Limb (tissue), 2 donors: ENCODE results near the gene GGTA1.
"Not testable (repeated sequence)": the region's sequence is repeated elsewhere in the genome, so short reads cannot be mapped to it uniquely, and the experiment has no call there.

Source experiments
- DNase-seq, 2 donors: peaks; one replicate each; pipeline ENCODE4 v3.0.0-alpha.2; 2016; ENCODE audit errors: extremely low spot score in 2 of 2

The GGTA1 gene

GRCh38 chr9:121499427-121500164 lies at the start of gene GGTA1:
Gene GGTA1 (minus strand): TSS chr9:121499844. CDS start chr9:121467922, 31,922 bp downstream.
- DNase-seq = peak; percentile 66 to 86

- DNase-seq = no peak
Measured at GRCh38 chr9:121548666-121549065, 49.0 kb upstream of the GGTA1 start.

DNA sequence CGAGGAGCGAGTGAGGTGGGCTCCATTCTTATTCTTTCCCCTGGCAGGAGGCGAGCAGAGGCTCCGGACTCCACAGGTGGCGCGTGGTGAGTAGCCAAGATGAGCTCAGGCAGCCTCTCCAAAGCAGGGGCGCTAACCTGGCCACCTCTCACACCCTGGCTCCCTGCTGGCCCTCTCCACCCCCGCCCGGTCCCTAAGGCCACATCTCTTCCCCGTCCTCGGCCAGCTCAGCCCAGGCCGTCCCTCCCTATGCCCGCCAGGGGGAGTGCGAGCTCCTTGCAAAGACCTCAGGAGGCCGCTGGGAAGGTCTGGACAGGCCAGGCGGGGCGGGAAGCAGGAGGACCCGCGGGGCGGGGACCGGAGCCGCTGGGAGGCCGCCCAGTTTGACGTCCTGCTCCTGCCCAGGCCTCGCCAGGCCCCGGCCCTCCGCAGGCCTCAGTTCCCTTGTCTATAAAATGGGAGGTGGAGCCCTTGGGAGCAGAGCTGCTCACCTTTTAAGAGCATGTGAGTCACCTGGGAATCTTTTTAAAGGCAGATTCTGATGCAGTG lies 46.3 kb upstream of the GGTA1 start:
- DNase-seq = peak; percentile 91 to 94

- no peak for DNase-seq
Measured at GRCh38 chr9:121545150-121545874, 45.7 kb upstream of the GGTA1 start.

- DNase-seq = no peak
Measured at GRCh38 chr9:121542025-121542424, 42.4 kb upstream of the GGTA1 start.

DNA sequence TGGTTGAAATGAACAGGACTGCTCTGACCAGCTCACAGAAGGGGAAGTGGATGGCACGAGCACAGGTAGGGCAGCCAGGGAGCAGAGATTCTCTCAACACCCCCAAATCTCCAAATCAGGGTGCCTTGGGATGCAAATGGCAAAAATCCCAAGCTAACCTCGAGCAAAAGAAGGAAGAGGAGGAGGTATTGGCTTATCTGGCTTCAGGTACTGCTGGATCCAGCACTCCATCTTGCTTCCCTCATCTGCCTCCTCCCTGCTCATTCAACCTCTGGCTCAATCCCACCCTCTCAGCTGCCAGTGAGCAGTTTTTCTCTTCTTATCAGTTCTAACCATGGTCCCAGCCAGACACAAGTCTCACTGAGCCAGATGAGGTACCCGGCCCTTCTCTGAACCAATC lies 41.6 kb upstream of the GGTA1 start:
- DNase-seq = no peak

DNA sequence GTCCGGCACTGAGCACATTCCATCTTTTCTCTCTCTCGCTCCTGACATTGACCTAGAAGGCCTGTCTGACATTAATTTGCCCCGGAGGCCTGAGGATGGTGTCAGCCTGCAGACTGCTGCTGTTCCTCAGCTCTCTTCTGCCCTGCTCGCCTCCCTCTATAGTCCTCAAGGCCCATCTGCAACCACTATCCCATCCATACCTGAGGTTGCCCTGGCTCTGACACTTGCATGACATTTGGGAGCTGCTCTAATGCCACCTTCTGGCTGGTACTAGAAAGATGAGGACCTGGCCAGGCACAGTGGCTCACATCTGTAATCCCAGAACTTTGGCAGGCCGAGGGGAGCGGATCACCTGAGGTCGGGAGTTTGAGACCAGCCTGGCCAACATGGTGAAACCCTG lies 38.6 kb upstream of the GGTA1 start:
- no peak for DNase-seq

- no peak for DNase-seq
Measured at GRCh38 chr9:121537283-121537682, 37.6 kb upstream of the GGTA1 start.

GRCh38 chr9:121532881-121533280 lies 33.2 kb upstream of the GGTA1 start:
- no peak for DNase-seq

- DNase-seq = peak; percentile 86 to 90
Measured at GRCh38 chr9:121529237-121529987, 29.8 kb upstream of the GGTA1 start.

DNA sequence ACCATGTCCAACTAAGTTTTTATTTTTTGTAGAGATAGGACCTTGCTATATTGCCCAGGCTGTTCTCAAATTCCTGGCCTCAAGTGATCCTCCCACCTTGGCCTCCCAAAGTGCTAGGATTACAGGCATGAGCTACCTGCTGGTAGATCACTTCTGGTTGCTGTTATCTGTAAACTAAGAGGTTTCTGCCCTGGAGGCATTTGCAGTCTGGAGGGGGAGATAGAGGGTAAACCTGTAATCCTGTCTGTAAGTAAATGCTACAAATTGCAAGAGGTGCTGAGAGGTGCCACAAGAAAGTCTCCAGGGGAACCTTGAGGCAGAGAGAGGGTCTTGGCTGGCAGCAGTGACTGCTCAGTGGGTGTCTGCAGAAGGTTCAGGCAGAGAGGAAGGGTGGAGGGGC lies 29.0 kb upstream of the GGTA1 start:
- DNase-seq = no peak

GRCh38 chr9:121527371-121527770 lies 27.7 kb upstream of the GGTA1 start:
- no peak for DNase-seq

GRCh38 chr9:121519688-121520087 lies 20.0 kb upstream of the GGTA1 start:
- not testable (repeated sequence) for DNase-seq

GRCh38 chr9:121518634-121519033 lies 19.0 kb upstream of the GGTA1 start:
- DNase-seq = no peak

DNA sequence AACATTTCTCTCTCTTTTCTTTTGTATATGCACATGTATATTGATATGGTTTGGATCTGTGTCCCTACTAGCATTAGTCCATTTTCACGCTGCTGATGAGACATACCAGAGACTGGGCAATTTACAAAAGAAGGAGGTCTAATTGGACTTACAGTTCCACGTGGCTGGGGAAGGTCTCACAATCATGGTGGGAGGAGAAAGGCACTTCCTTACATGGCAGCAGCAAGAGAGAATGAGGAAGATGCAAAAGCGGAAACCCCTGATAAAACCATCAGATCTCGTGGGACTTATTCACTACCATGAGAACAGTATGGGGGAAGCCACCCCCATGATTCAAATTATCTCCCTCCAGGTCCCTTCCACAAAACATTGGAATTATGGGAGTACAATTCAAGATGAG lies 13.5 kb upstream of the GGTA1 start:
- DNase-seq = not testable (repeated sequence)

DNA sequence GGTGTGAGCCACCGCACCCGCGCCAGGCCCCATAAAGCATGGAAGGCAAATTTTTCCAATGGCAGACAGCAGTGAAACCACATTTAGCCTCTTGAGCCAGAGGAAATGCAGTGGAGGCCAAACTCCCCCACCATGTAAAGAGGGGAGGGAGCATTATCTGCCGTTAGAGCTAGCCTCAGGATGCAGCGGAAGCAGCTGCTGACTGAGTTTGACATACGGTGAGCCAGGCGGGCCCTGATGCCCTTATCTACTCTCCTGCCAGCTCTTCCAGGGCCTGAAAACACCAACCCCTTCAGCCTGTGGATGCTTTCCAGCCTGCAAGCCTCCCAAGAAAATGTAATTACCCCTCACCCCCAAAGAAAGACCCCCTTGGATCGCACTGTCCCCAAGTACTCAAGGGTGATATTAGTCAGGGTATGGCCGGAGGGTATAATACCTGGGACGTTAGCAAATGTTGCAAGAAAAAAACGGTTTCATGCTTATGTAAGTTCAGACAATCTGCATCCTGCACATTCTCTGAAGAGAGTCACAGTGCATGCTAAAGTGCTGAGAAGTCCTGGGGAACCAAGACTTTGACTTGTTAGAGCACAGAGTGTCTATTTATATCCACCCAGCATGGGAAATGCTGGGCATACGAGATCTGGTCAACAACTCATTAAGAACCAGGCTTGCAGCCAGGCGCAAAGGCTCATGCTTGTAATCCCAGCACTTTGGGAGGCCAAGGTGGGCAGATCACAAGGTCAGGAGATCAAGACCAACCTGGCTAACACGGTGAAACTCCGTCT lies 11.3 kb upstream of the GGTA1 start:
- DNase-seq = no peak

DNA sequence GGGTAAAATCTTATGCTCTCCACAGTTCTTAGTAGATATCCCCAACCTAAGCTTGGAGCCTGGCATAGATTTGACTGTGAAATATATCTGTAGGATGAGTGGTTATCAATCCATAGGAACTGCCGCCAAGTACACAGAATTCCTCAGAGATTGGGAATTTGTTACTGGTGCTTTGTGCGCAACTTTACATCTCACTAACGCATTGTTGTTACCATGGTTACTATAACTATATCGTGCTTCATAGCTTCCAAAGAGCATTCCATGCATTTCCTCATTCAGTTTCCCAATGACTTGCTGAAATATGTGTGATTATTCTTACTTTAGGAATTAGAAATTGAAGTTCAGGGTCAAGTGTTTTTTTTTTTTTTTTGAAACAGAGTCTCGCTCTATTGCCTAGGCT lies 9.5 kb upstream of the GGTA1 start:
- DNase-seq = no peak

DNA sequence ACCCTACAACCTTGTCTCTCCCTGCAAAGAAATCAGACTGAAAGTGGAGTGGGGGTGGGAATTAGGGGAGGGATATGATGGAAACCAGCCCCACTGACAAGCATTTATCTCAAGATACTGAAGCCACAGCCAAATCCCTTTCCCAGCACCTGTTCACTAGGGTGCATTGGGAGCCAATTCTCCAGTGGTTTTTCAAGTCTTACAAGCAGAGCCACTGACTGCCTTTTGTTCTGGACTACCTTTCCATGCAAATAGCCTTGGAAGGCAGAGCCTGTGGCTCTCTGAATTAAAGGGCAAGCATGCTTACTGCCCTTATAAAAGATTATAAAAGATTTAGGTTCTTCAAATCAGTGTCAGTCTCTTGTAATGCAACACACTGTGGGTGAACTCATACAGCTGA lies 8.8 kb upstream of the GGTA1 start:
- DNase-seq = no peak

DNA sequence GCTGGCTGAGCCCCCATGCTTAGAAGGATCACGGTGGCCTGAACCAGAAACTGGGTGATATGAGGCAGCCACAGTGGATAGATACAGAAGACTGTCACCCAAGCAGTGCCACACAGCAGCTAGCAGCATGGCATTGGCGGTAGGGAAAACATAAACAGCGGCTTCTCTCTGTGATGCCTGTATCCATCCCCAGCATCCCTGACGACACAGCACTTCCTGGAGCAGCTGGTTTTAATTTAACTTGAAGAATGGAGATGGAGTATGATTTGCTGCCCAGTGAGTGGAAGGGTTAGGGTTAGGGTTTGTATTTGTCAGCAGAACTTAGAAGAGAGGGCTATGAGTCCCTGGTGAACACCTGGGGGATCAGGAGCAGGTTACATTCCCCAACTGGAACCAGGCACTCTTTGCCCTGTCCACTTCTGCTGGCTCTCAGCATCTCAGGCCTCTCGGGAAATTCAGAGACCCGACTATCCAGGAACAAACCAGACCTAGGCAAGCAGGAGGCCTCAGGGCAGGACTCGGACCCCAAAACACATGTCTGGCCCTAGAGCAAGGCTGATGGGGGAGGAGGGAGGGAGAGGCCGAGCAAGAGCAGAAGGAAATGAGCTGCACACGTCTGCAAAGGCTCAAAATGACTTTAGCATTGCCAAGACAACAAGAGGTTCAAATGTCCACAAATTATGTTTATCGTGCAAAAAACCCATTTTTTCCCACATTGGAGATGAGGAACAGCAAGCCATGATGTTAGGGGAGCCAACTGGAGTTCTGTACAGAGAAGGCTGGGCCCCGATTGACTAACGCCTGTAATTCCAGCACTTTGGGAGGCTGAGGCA lies 6.5 kb upstream of the GGTA1 start:
- DNase-seq = peak in 1 of 2 donors; percentile 36

- no peak for DNase-seq
Measured at GRCh38 chr9:121503444-121503843, 3.8 kb upstream of the GGTA1 start.
